Type B pancreatic cell (in vitro differentiated cells): ENCODE measurements around the gene PDIK1L. TPM values are rescaled to one million over a fixed set of nuclear protein-coding genes. Genes with fewer than 3 reads are reported as not detected.
"Not testable (repeated sequence)": the region's sequence is repeated elsewhere in the genome, so short reads cannot be mapped to it uniquely, and the experiment has no call there.

Source experiments
- DNase-seq: peaks from one replicate; pipeline ENCODE4 v3.0.0; 2021; ENCODE audit warnings: mixed read lengths; ENCODE audit not compliant: unreplicated experiment; ENCODE audit errors: extremely low spot score
- H3K27ac Mint-ChIP-seq: 2 replicates; pipeline ENCODE4 v1.8.0; 2021; ENCODE audit warnings: mild to moderate bottlenecking, mixed read lengths
- H3K27me3 Mint-ChIP-seq: 2 replicates; pipeline ENCODE4 v1.8.0; 2021; ENCODE audit warnings: mixed read lengths
- H3K36me3 Mint-ChIP-seq: 2 replicates; pipeline ENCODE4 v1.8.0; 2021; ENCODE audit warnings: mixed read lengths
- H3K4me1 Mint-ChIP-seq: one replicate; pipeline ENCODE4 v1.8.0; 2021; ENCODE audit warnings: mixed read lengths; ENCODE audit not compliant: unreplicated experiment
- H3K4me3 Mint-ChIP-seq: 2 replicates; pipeline ENCODE4 v1.8.0; 2021; ENCODE audit warnings: mild to moderate bottlenecking, mixed read lengths
- H3K9me3 Mint-ChIP-seq: 2 replicates; pipeline ENCODE4 v1.8.0; 2021; ENCODE audit warnings: mixed read lengths
- CTCF ChIP-seq: fragments of 200-600 bp; sonication (generic); conservative IDR thresholded peaks from 2 replicates; pipeline ENCODE4 v1.5.0; 2021; ENCODE audit warnings: antibody characterized with exemption, mild to moderate bottlenecking
- total RNA-seq: library from RNA; stranded (reverse); gene quantifications from 2 replicates; pipeline ENCODE4 v1.2.1, GENCODE V29; 2021; ENCODE audit warnings: low replicate concordance

PDIK1L gene
- total RNA-seq, 1 donor from 2014 or later: 14.7 TPM

- no peak for TF ChIP-seq CTCF
- H3K27me3 Mint-ChIP-seq: no peaks in the 10 kb centered on the region
- peaks cover 24% of the 10 kb centered on the region for H3K4me1 Mint-ChIP-seq
- peak overlapping the region; percentile 29 for H3K27ac Mint-ChIP-seq
- peaks cover 11% of the 10 kb centered on the region for H3K9me3 Mint-ChIP-seq
- no peaks in the 10 kb centered on the region for H3K36me3 Mint-ChIP-seq
- H3K4me3 Mint-ChIP-seq: no peak overlapping the region
- DNase-seq: no peak
Measured at GRCh38 chr1:26092422-26092821, 19.2 kb upstream of the PDIK1L start.

- H3K9me3 Mint-ChIP-seq: peaks cover 11% of the 10 kb centered on the region
- H3K4me1 Mint-ChIP-seq: peaks cover 24% of the 10 kb centered on the region
- H3K4me3 Mint-ChIP-seq: peak overlapping the region; percentile 24
- DNase-seq, H3K36me3 Mint-ChIP-seq, H3K27me3 Mint-ChIP-seq: not testable (repeated sequence)
- peak overlapping the region; percentile 45 for H3K27ac Mint-ChIP-seq
Measured at GRCh38 chr1:26093569-26093968, 18.1 kb upstream of the PDIK1L start.

DNA sequence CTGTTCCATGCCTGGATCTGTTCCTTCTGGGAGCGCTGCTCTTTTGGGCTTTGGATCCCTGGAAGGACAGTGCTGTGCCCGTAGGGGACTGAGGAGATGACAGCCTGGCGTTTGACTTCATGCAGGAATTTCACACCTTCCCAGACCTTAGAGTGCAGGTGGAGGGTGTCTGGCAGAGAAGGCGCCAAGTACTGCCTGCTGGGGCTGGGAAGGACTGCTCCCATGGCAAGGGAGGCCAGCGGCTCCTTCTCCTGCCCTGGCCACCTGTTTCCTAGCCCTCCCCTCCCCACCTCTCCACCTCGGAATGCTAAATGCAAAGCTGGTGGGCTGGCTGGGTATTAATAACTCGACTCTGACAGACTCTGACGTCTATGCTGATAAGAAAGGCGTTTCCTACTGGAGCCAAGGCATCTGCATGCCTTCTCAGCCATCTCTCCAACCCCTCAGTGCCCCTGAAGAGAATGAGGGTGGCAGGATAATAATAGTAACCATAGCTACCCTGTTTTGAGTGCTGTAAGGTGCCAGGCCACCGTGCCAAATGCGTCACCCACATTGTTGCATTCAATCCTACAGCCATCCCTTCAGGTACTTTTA is 17.5 kb upstream of the PDIK1L start:
- H3K9me3 Mint-ChIP-seq: peaks cover 11% of the 10 kb centered on the region
- H3K27me3 Mint-ChIP-seq: no peaks in the 10 kb centered on the region
- H3K36me3 Mint-ChIP-seq: no peaks in the 10 kb centered on the region
- peaks cover 24% of the 10 kb centered on the region for H3K4me1 Mint-ChIP-seq
- peak overlapping the region; percentile 88 for H3K27ac Mint-ChIP-seq
- peak overlapping the region; percentile 39 for H3K4me3 Mint-ChIP-seq
- no peak for DNase-seq
- no peak for TF ChIP-seq CTCF

GRCh38 chr1:26094677-26095383 is 16.8 kb upstream of the PDIK1L start:
- peak; percentile 16 for TF ChIP-seq CTCF
- Mint-ChIP-seq H3K9me3 (peaks cover 11% of the 10 kb centered on the region), H3K4me1 (peaks cover 24% of the 10 kb centered on the region), H3K27me3 (no peaks in the 10 kb centered on the region), H3K4me3 (peak overlapping the region; percentile 39), H3K27ac (peak overlapping the region; percentile 88), H3K36me3 (no peaks in the 10 kb centered on the region)
- peak; percentile 71 for DNase-seq

GRCh38 chr1:26096471-26096870 is 15.2 kb upstream of the PDIK1L start:
- Mint-ChIP-seq H3K27me3 (no peaks in the 10 kb centered on the region), H3K4me1 (peaks cover 26% of the 10 kb centered on the region), H3K36me3 (no peaks in the 10 kb centered on the region), H3K27ac (no peak overlapping the region), H3K4me3 (no peak overlapping the region), H3K9me3 (peaks cover 5% of the 10 kb centered on the region)
- no peak for DNase-seq
- no peak for TF ChIP-seq CTCF

DNA sequence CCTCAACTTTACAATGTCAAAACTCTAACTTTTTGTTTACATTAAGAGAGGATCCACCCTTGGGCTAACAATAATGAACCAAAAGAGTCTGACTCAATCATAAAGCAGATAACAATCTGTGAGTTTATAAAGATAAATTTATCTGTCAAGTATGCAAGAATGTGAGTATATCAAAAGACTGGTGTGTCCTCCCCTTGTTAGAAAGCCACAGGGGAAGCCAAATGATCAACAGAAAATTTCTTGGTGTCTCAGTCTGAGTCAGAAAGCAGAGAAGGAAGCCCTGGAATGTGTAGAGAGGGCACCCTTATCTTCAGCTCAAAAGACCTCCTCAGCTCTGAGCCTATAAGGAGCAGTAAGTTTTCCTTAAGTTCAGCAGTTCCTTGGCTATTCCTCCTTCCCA is 13.9 kb upstream of the PDIK1L start:
- no peak for DNase-seq
- Mint-ChIP-seq H3K4me3 (peak overlapping the region; percentile 12), H3K9me3 (no peaks in the 10 kb centered on the region), H3K27me3 (no peaks in the 10 kb centered on the region), H3K36me3 (no peaks in the 10 kb centered on the region), H3K27ac (peak overlapping the region; percentile 73), H3K4me1 (peaks cover 29% of the 10 kb centered on the region)
- TF ChIP-seq CTCF: no peak
